ENCODE results near the gene CDH23.

- TF ChIP-seq CTCF (conservative IDR thresholded peaks at IDR 0.05; ENCODE audit: low read length): no peak
- no peak for TF ChIP-seq EZH2phosphoT487 (IDR thresholded peaks at IDR 0.05; ENCODE audit: borderline replicate concordance)
Observed at GRCh38 chr10:71635251-71635866, 238.6 kb downstream of the CDH23 start.

Data from Loucy (cell line).